ENCODE results near the gene TBRG4. TPM values are rescaled to one million over a fixed set of nuclear protein-coding genes. Genes with fewer than 3 reads are reported as not detected.

Gene TBRG4
- total and polyA plus RNA-seq, 8 donors: 37.1 to 72.5 (median 45.7) TPM

- peak; percentile 78 for TF ChIP-seq CTCF (IDR thresholded peaks at IDR 0.05)
- intact Hi-C loops (cut with DNase I): loop anchor here in 1 of 2 donors (10.0 kb wide), 2 partner anchors 172 to 282 kb away; no protein-coding TSS in a partner anchor
- peak in 2 of 4 donors; percentile 63 to 80 for DNase-seq
- Histone ChIP-seq H3K4me1 (no peaks in the 10 kb centered on the region), H3K4me3 (no peak overlapping the region), H3K27me3 (peaks cover 0 to 7% of the 10 kb centered on the region in 2 donors), H3K36me3 (no peaks in the 10 kb centered on the region), H3K9me3 (no peaks in the 10 kb centered on the region), H3K27ac (no peak overlapping the region)
- ATAC-seq: peak; percentile 94
These were observed 24.9 kb upstream of the TBRG4 start for GRCh38 chr7:45136106-45137060.

GRCh38 chr7:45133877-45134276 is 22.4 kb upstream of the TBRG4 start:
- no peaks in the 10 kb centered on the region for H3K4me1 ChIP-seq
- intact Hi-C loops (cut with DNase I): loop anchor here in 1 of 2 donors (10.0 kb wide), 2 partner anchors 169 to 279 kb away; no protein-coding TSS in a partner anchor
- no peaks in the 10 kb centered on the region for H3K9me3 ChIP-seq
- no peak overlapping the region for H3K4me3 ChIP-seq
- H3K36me3 ChIP-seq: no peaks in the 10 kb centered on the region
- no peak for ATAC-seq
- peak in 1 of 4 donors; percentile 55 for DNase-seq
- H3K27ac ChIP-seq: no peak overlapping the region
- peaks cover 0 to 7% of the 10 kb centered on the region in 2 donors for H3K27me3 ChIP-seq
- no peak for TF ChIP-seq CTCF (IDR thresholded peaks at IDR 0.05)

GRCh38 chr7:45133352-45133751 is 21.9 kb upstream of the TBRG4 start:
- ATAC-seq: no peak
- Histone ChIP-seq H3K4me3 (no peak overlapping the region), H3K36me3 (no peaks in the 10 kb centered on the region), H3K27me3 (peaks cover 0 to 7% of the 10 kb centered on the region in 2 donors), H3K27ac (no peak overlapping the region), H3K4me1 (no peaks in the 10 kb centered on the region), H3K9me3 (no peaks in the 10 kb centered on the region)
- intact Hi-C loops (cut with DNase I): loop anchor here in 1 of 2 donors (10.0 kb wide), 2 partner anchors 169 to 279 kb away; no protein-coding TSS in a partner anchor
- TF ChIP-seq CTCF (IDR thresholded peaks at IDR 0.05): no peak
- no peak for DNase-seq

GRCh38 chr7:45132708-45133320 is 21.3 kb upstream of the TBRG4 start:
- peaks cover 0 to 3% of the 10 kb centered on the region in 2 donors for H3K27me3 ChIP-seq
- intact Hi-C loops (cut with DNase I): loop anchor here in 1 of 2 donors (10.0 kb wide), 2 partner anchors 168 to 278 kb away; no protein-coding TSS in a partner anchor
- no peak for TF ChIP-seq CTCF (IDR thresholded peaks at IDR 0.05)
- no peak for ATAC-seq
- H3K4me1 ChIP-seq: no peaks in the 10 kb centered on the region
- peak in 1 of 4 donors; percentile 49 for DNase-seq
- H3K4me3 ChIP-seq: no peak overlapping the region
- no peak overlapping the region for H3K27ac ChIP-seq
- no peaks in the 10 kb centered on the region for H3K36me3 ChIP-seq
- no peaks in the 10 kb centered on the region for H3K9me3 ChIP-seq

GRCh38 chr7:45131891-45132290 is 20.4 kb upstream of the TBRG4 start:
- ATAC-seq: no peak
- Histone ChIP-seq H3K36me3 (no peaks in the 10 kb centered on the region), H3K4me3 (no peak overlapping the region), H3K9me3 (no peaks in the 10 kb centered on the region), H3K27ac (no peak overlapping the region), H3K4me1 (no peaks in the 10 kb centered on the region), H3K27me3 (no peaks in the 10 kb centered on the region)
- TF ChIP-seq CTCF (IDR thresholded peaks at IDR 0.05): no peak
- no peak for DNase-seq
- intact Hi-C loops (cut with DNase I): loop anchor here in 1 of 2 donors (10.0 kb wide), 2 partner anchors 167 to 277 kb away; no protein-coding TSS in a partner anchor
